Mesendoderm (in vitro differentiated cells): Measurements from ENCODE around the gene TAPT1.

Experiments
- DNase-seq: peaks from one replicate; pipeline ENCODE4 v3.0.0; 2013
- H2AK5ac ChIP-seq: 2 replicates; pipeline ENCODE4 v1.6.1; 2013; ENCODE audit warnings: low read length, inconsistent platforms
- H2BK120ac ChIP-seq: 2 replicates; pipeline ENCODE4 v1.6.1; 2013; ENCODE audit warnings: low read depth, mild to moderate bottlenecking, low read length, moderate library complexity, mixed read lengths
- H2BK15ac ChIP-seq: replicated peaks from 2 replicates; pipeline ENCODE4 v1.6.1; 2013; ENCODE audit warnings: low read depth, mild to moderate bottlenecking, moderate library complexity
- H2BK5ac ChIP-seq: 2 replicates; pipeline ENCODE4 v1.6.1; 2013; ENCODE audit warnings: low read length, inconsistent platforms
- H3K18ac ChIP-seq: 2 replicates; pipeline ENCODE4 v1.6.1; 2013; ENCODE audit warnings: mild to moderate bottlenecking, low read length, mixed read lengths
- H3K23ac ChIP-seq: one replicate; pipeline ENCODE4 v1.6.1; 2013; ENCODE audit warnings: low read length
- H3K27ac ChIP-seq: 2 replicates; pipeline ENCODE4 v1.5.1; 2013; ENCODE audit warnings: low read depth, mild to moderate bottlenecking, inconsistent platforms, low read length, moderate library complexity
- H3K27me3 ChIP-seq: 2 replicates; pipeline ENCODE4 v1.6.1; 2013; ENCODE audit warnings: low read length, control low read depth, mild to moderate bottlenecking, inconsistent platforms; ENCODE audit not compliant: insufficient read depth, poor library complexity
- H3K36me3 ChIP-seq: 2 replicates; pipeline ENCODE4 v1.6.1; 2013; ENCODE audit warnings: low read length, inconsistent platforms; ENCODE audit not compliant: control insufficient read depth, insufficient read depth
- H3K4ac ChIP-seq: one replicate; pipeline ENCODE4 v1.6.1; 2013; ENCODE audit warnings: low read depth, mild to moderate bottlenecking, low read length, moderate library complexity
- H3K4me1 ChIP-seq: 2 replicates; pipeline ENCODE4 v1.6.1; 2013; ENCODE audit warnings: low read depth, low read length, inconsistent platforms; ENCODE audit not compliant: control insufficient read depth
- H3K4me2 ChIP-seq: 2 replicates; pipeline ENCODE4 v1.6.1; 2013; ENCODE audit warnings: low read length
- H3K4me3 ChIP-seq: 2 replicates; pipeline ENCODE4 v1.5.1; 2013; ENCODE audit warnings: mild to moderate bottlenecking, low read length
- H3K56ac ChIP-seq: one replicate; pipeline ENCODE4 v1.6.1; 2013; ENCODE audit warnings: low read length
- H3K79me1 ChIP-seq: 2 replicates; pipeline ENCODE4 v1.6.1; 2013; ENCODE audit warnings: low read length, inconsistent platforms
- H3K79me2 ChIP-seq: 2 replicates; pipeline ENCODE4 v1.6.1; 2013; ENCODE audit warnings: mild to moderate bottlenecking, low read length; ENCODE audit not compliant: control insufficient read depth, insufficient read depth
- H3K9ac ChIP-seq: 2 replicates; pipeline ENCODE4 v1.6.1; 2013; ENCODE audit warnings: low read length, inconsistent platforms
- H4K5ac ChIP-seq: one replicate; pipeline ENCODE4 v1.6.1; 2013; ENCODE audit warnings: low read length
- H4K8ac ChIP-seq: one replicate; pipeline ENCODE4 v1.6.1; 2013; ENCODE audit warnings: low read depth, mild to moderate bottlenecking, control low read depth, low read length, moderate library complexity
- WGBS: extraction: QIAGEN DNeasy Blood & Tissue Kit; methylation state at CpG from one replicate; pipeline ENCODE4 v1.1.7; 2013; ENCODE audit warnings: low lambda C conversion rate, missing lambda C conversion rate; ENCODE audit not compliant: insufficient coverage; ENCODE audit errors: extremely low coverage; 5-methylcytosine and 5-hydroxymethylcytosine counted together

Gene TAPT1

GRCh38 chr4:16117164-16117563 lies 109.1 kb downstream of the TAPT1 start:
- H3K4me3 ChIP-seq: no peak overlapping the region
- no peak overlapping the region for H3K4me2 ChIP-seq
- H4K5ac ChIP-seq: no peak overlapping the region
- no peak overlapping the region for H4K8ac ChIP-seq
- no peak overlapping the region for H2BK120ac ChIP-seq
- H3K27me3 ChIP-seq: no peaks in the 10 kb centered on the region
- WGBS: no CpG with 5 or more reads among the region's 5 CpGs
- no peak overlapping the region for H3K27ac ChIP-seq
- H3K79me2 ChIP-seq: no peaks in the 10 kb centered on the region
- H3K56ac ChIP-seq: no peak overlapping the region
- H3K36me3 ChIP-seq: no peaks in the 10 kb centered on the region
- H2BK5ac ChIP-seq: no peak overlapping the region
- no peak overlapping the region for H3K18ac ChIP-seq
- H3K23ac ChIP-seq: no peak overlapping the region
- no peak overlapping the region for H2BK15ac ChIP-seq
- H3K4me1 ChIP-seq: no peaks in the 10 kb centered on the region
- no peak overlapping the region for H2AK5ac ChIP-seq
- DNase-seq: no peak
- H3K9ac ChIP-seq: no peak overlapping the region
- no peak overlapping the region for H3K4ac ChIP-seq
- H3K79me1 ChIP-seq: no peaks in the 10 kb centered on the region

DNA sequence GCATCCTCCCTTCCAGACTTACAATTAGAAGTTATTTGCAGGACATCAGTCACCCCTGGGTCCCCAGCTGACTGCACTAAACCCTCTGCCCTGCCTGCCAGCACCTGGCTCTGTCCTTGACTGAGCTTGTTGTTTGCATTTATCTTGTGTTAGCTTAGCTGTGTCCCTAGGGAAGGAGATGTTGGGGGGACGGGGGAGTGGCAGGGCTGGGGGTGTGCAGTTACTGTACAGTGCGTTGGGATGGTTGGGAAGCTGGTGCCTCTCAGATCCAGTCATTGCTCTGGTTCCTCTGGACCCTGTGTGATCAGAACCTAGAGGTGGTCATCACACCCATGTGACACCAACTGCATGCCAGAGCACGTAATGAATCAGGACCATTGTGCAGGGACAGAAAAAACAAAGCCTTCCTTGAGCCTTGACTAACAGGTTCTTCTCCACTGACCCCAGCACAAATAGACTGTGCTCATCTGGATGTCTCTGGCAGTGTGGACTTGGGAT lies 109.7 kb downstream of the TAPT1 start:
- no peak overlapping the region for H4K5ac ChIP-seq
- no peak overlapping the region for H4K8ac ChIP-seq
- no peak overlapping the region for H2BK5ac ChIP-seq
- no peak overlapping the region for H3K9ac ChIP-seq
- no peaks in the 10 kb centered on the region for H3K4me1 ChIP-seq
- WGBS: no CpG with 5 or more reads among the region's 3 CpGs
- no peak overlapping the region for H3K4me3 ChIP-seq
- no peak overlapping the region for H3K23ac ChIP-seq
- no peak for DNase-seq
- no peak overlapping the region for H2AK5ac ChIP-seq
- no peak overlapping the region for H3K56ac ChIP-seq
- no peaks in the 10 kb centered on the region for H3K79me1 ChIP-seq
- no peak overlapping the region for H3K18ac ChIP-seq
- no peaks in the 10 kb centered on the region for H3K36me3 ChIP-seq
- no peaks in the 10 kb centered on the region for H3K27me3 ChIP-seq
- no peak overlapping the region for H2BK15ac ChIP-seq
- H2BK120ac ChIP-seq: no peak overlapping the region
- H3K4me2 ChIP-seq: no peak overlapping the region
- no peaks in the 10 kb centered on the region for H3K79me2 ChIP-seq
- no peak overlapping the region for H3K4ac ChIP-seq
- no peak overlapping the region for H3K27ac ChIP-seq

DNA sequence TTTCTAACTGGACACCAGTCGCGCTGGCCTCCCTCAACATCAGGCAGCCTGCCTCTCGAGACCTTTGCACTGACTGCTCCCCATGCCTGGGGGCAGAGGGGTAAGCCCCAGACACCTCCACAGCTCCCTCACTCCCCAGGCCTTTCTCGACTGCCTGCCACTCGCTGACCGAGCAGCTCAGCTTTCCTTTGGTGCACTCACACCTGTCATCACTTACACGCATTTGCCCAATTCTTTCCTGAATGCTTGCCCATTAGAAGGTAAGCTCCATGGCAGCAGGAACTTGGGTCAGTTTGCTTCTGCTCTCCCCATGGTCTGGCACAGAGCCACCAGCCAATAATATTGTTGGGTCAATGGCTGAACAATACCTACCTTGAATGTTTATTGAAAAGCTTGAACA lies 110.3 kb downstream of the TAPT1 start:
- DNase-seq: no peak
- Histone ChIP-seq H3K56ac (no peak overlapping the region), H3K9ac (no peak overlapping the region), H2BK5ac (no peak overlapping the region), H3K79me2 (no peaks in the 10 kb centered on the region), H3K79me1 (no peaks in the 10 kb centered on the region), H3K4ac (no peak overlapping the region), H3K36me3 (no peaks in the 10 kb centered on the region), H2AK5ac (no peak overlapping the region), H3K27ac (no peak overlapping the region), H4K5ac (no peak overlapping the region), H2BK15ac (no peak overlapping the region), H3K23ac (no peak overlapping the region), H3K27me3 (no peaks in the 10 kb centered on the region), H4K8ac (no peak overlapping the region), H3K4me1 (no peaks in the 10 kb centered on the region), H3K18ac (no peak overlapping the region), H3K4me3 (no peak overlapping the region), H3K4me2 (no peak overlapping the region), H2BK120ac (no peak overlapping the region)
- no CpG with 5 or more reads among the region's 7 CpGs for WGBS

DNA sequence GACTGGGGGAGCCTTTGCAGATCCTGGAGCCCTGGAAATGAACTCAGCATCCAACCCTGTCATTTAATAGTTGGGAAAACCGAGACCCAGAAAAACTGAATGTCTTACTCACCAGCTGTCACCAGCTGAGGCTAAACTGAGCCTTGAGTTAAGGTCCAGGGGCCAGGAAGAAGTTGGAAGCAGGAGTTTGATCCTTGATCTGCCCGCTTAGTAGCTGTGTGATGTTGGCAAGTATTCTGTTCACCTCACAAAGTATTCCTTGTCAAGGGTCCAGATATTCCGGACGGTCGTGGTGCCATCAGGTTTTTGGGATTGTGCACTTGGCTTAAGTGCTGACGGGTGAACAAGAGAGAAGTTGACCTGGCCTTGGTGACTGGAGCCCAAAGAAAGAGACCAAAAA lies 111.7 kb downstream of the TAPT1 start:
- Histone ChIP-seq H3K4me2 (no peak overlapping the region), H3K4me1 (no peaks in the 10 kb centered on the region), H4K8ac (no peak overlapping the region), H2BK5ac (no peak overlapping the region), H3K79me2 (no peaks in the 10 kb centered on the region), H3K18ac (no peak overlapping the region), H3K79me1 (no peaks in the 10 kb centered on the region), H2BK120ac (no peak overlapping the region), H3K27me3 (no peaks in the 10 kb centered on the region), H2AK5ac (no peak overlapping the region), H3K4ac (no peak overlapping the region), H3K4me3 (no peak overlapping the region), H3K27ac (no peak overlapping the region), H3K36me3 (no peaks in the 10 kb centered on the region), H3K23ac (no peak overlapping the region), H3K56ac (no peak overlapping the region), H3K9ac (no peak overlapping the region), H4K5ac (no peak overlapping the region), H2BK15ac (no peak overlapping the region)
- WGBS: no CpG with 5 or more reads among the region's 6 CpGs
- no peak for DNase-seq

DNA sequence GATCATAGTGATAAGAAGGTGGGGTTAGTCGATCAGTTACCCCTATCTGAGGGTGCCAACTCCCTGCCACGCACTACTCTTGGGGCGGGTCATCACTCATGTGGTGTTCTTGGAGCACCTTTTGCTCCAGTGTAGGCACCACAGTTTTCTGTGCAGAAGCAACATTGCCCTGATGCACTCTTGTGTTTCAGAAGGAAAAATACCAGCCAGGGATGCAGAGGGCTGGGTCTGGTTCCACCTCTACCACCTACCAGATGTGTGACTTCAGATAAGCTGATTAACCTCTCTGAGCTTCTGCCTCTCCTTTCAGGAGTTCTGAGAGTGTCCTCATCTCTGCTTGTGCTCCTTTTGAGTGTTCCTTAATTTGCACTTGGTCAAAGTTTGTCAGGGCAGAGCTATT lies 112.5 kb downstream of the TAPT1 start:
- Histone ChIP-seq H3K36me3 (no peaks in the 10 kb centered on the region), H3K4me3 (no peak overlapping the region), H3K9ac (no peak overlapping the region), H4K5ac (no peak overlapping the region), H3K56ac (no peak overlapping the region), H2BK15ac (no peak overlapping the region), H3K27me3 (no peaks in the 10 kb centered on the region), H3K27ac (no peak overlapping the region), H4K8ac (no peak overlapping the region), H3K18ac (no peak overlapping the region), H2AK5ac (no peak overlapping the region), H3K4me1 (no peaks in the 10 kb centered on the region), H3K4me2 (no peak overlapping the region), H3K23ac (no peak overlapping the region), H2BK120ac (no peak overlapping the region), H3K79me2 (no peaks in the 10 kb centered on the region), H3K79me1 (no peaks in the 10 kb centered on the region), H2BK5ac (no peak overlapping the region), H3K4ac (no peak overlapping the region)
- no peak for DNase-seq
- no CpG with 5 or more reads among the region's 3 CpGs for WGBS

DNA sequence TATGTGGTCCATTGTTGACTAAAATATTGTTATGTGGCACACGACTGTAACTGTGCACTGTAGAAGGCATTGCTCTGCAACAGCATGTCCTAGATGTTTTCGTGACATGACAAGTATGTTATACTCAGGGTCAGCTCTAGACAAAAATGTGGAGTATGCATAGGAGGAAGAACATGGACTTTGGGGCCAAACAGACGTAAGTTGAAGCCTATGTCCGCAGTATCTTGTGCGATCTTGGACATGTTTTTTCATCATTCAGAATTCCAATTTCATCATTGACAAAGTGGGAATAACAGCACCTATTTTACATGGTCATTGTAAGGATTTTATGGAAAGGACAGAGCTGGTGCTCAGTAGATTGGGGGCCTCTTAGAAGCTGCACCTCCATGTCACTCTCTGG lies 114.7 kb downstream of the TAPT1 start:
- H2BK15ac ChIP-seq: no peak overlapping the region
- no peak overlapping the region for H4K8ac ChIP-seq
- H3K4ac ChIP-seq: no peak overlapping the region
- no peaks in the 10 kb centered on the region for H3K79me2 ChIP-seq
- H3K23ac ChIP-seq: no peak overlapping the region
- H3K79me1 ChIP-seq: no peaks in the 10 kb centered on the region
- no peak overlapping the region for H3K9ac ChIP-seq
- H2BK120ac ChIP-seq: no peak overlapping the region
- no peak overlapping the region for H4K5ac ChIP-seq
- H3K4me3 ChIP-seq: no peak overlapping the region
- H2BK5ac ChIP-seq: no peak overlapping the region
- no peaks in the 10 kb centered on the region for H3K4me1 ChIP-seq
- no peak overlapping the region for H2AK5ac ChIP-seq
- no CpG with 5 or more reads among the region's 5 CpGs for WGBS
- no peak overlapping the region for H3K27ac ChIP-seq
- H3K27me3 ChIP-seq: no peaks in the 10 kb centered on the region
- H3K4me2 ChIP-seq: no peak overlapping the region
- H3K36me3 ChIP-seq: no peaks in the 10 kb centered on the region
- DNase-seq: no peak
- no peak overlapping the region for H3K56ac ChIP-seq
- no peak overlapping the region for H3K18ac ChIP-seq
